HL-60/S4 treated with phorbol 12-myristate 13-acetate at 8.2 ng/mL for 4 days and 3 days (cell line): ENCODE data around the gene PLAAT3.
"Not testable (repeated sequence)": the region's sequence is repeated elsewhere in the genome, so short reads cannot be mapped to it uniquely, and the experiment has no call there.

Experiments
- in situ Hi-C: fragments of 300-500 bp; cut with MboI; formaldehyde crosslinking; loops from 2 replicates; pipeline ENCODE4 v1.15.0; 2022; ENCODE audit warnings: low sequenced_read_pairs

The PLAAT3 gene

DNA sequence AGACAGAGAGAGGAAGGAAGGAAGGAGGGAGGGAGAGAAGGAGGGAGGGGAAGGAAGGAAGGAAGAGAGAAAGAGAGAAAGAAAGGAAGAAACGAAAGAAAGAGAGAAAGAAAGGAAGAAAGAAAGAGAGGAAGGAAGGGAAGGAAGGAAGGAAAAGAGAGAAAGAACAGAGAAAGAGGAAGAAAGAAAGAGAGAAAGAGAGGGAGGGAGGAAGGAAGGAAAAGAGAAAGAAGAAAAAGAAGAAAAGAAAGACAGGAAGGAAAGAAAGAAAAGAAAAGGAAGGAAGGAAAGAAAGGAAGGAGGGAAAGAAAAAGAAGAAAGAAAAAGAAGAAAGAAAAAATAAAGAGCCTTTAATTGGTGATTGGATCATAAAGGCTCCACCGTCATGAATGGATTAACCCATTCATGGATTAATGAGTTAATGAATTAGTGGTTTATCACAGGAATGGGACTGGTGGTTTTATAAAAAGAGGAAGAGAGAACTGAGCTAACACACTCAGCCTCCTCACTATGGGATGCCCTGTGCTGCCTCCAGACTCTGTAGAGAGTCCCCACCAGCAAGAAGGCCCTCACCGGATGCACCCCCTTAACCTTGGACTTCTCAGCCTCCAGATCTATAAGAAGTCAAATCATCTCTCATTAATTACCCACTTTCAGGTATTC, 42.1 kb downstream of the PLAAT3 start:
- in situ Hi-C loops: no loop called here

- in situ Hi-C loops: no loop called here
Measured at GRCh38 chr11:63569570-63569969, 44.7 kb downstream of the PLAAT3 start.

DNA sequence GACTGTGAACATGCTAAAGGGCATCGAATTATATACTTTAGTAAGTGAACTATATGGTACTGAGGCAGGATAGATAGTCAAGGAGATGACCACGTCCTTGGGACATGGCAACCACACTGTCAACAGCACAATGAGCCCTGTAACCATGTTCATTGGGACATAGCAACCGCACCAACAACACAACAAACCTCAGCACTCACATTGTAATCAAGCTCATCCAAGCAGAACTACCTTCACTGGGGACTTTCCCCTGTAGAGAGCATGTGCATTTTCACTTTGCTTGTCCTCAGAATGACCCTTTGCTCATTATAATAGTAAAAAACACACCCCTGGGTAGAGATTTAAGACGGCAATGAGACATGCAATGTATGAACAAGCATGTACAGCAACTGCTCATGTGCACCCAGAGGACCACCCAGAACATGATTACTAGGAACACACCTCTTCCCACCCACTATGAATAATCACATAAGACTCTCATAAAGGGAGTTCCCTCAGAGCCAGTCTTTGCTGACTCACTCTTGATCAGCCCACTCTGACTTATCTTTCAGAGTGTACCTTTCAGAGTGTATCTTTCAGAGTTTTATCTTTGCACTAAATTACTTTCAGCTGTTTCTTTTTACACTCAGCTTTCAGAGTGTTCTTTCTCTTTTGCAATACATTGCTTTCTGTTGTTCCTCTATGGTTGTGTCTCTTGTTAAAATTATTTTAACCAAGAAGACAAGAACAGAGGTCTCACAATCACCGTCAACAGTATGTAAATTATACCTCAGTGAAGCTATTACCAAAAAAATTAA, 47.0 kb downstream of the PLAAT3 start:
- in situ Hi-C loops: no loop called here

DNA sequence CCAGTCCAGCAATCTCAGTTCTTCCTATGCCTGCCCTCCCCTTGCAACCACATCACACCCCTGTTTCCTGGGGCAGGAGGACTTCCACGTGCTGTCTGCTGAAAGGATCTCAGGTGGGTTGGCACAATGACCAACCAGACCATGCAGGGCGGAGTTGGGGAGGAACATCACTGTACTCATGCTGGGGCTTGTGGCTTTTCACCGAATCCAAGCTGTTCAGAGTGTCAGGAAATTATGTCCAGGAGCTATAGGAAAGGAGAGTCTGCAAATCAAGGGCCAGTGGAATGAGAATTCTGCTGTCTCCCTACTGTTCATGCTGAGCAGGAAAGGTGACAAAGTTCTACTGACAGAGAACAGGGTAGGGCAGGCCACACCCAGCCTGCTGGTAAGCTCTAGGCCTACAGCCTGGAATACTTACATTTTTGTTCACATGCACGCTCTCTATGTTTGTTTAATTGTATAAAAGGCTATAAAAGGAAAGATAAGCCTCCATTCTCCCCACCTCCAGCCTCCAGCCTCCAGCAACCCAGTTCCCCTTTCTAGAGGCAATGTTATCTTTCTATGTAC, 49.4 kb downstream of the PLAAT3 start:
- in situ Hi-C loops: no loop called here

GRCh38 chr11:63564056-63564774, 50.0 kb downstream of the PLAAT3 start:
- in situ Hi-C loops: no loop called here

- in situ Hi-C loops: no loop called here
Measured at GRCh38 chr11:63563201-63564055, 50.8 kb downstream of the PLAAT3 start, which contains the start of gene PLAAT2. Gene PLAAT2, minus strand, starts transcription at chr11:63563379. Its CDS starts 55 bp downstream, at chr11:63563324.

DNA sequence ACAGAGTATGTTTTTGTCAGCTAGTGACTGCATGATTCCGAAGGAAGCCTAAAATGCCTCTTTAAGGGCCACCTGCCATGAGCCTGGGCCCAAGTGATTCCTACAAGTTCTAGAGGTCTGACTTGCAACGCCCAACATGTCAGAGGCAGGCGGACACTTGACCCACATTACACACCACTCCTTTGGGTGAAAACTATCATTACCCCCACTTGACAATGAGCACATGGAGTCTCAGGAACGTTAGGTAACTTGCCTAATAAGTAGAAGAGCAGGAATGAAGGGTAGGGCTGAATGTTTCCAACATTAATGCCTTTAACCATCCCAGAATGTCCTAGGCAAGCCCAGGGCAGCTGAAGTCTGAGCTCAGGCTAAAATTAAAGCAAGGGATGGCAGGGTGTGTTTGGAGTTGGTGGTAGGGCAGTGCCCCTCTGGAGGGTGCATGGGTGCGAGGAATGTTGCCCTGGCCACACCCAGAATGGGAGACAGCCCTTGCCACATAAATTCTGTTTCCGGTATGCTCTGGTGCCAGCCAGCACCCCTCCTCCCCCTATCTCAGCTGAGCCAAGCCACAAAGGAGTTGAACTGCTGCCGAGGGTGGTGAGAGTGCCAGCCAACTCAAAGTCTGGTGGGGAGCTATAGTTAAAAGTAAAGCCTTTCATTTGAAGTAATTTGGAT, 53.6 kb downstream of the PLAAT3 start:
- in situ Hi-C loops: no loop called here

- in situ Hi-C loops: no loop called here
Measured at GRCh38 chr11:63558459-63559157, 55.6 kb downstream of the PLAAT3 start.

- in situ Hi-C loops: no loop called here
Measured at GRCh38 chr11:63557570-63557969, 56.7 kb downstream of the PLAAT3 start.

- in situ Hi-C loops: no loop called here
Measured at GRCh38 chr11:63556404-63557013, 57.7 kb downstream of the PLAAT3 start.

DNA sequence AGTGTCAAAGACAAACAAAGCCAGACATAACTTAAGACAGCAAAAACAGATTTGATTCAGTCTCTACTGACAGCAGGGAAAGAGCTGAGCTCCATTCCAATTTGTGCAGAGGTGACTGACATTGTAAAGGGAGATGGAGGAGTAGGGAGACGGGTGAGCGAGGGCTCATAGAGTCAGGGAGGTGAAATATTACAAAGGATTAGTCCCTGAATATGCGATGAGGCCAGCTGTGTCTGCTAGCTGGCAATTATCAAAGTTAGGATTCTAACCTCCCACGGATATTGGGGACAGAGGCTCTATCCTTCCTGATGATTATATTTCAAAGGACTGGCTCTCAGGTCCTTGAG, 59.4 kb downstream of the PLAAT3 start:
- in situ Hi-C loops: no loop called here

- in situ Hi-C loops: no loop called here
Measured at GRCh38 chr11:63553759-63554158, 60.5 kb downstream of the PLAAT3 start.

- in situ Hi-C loops: no loop called here
Measured at GRCh38 chr11:63552921-63553320, 61.3 kb downstream of the PLAAT3 start.

DNA sequence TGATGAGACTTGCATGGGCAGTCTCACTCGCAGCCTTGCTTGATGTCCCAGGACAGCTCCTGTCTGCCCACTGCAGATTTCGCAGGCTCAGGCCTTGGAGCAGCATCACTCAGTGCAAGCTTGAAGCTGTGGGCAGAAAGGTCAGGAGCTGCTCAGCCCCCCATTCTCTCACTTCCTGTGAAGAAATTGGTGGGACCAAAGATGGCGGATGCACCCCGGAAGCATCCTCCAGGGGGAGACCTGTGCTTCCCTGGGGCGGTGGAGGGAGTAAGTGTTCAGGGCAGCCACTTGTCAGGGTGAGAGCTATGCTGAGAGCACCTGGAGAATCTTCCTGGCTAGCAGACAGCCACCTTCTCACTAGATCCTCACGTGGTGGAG, 62.4 kb downstream of the PLAAT3 start:
- in situ Hi-C loops: no loop called here

DNA sequence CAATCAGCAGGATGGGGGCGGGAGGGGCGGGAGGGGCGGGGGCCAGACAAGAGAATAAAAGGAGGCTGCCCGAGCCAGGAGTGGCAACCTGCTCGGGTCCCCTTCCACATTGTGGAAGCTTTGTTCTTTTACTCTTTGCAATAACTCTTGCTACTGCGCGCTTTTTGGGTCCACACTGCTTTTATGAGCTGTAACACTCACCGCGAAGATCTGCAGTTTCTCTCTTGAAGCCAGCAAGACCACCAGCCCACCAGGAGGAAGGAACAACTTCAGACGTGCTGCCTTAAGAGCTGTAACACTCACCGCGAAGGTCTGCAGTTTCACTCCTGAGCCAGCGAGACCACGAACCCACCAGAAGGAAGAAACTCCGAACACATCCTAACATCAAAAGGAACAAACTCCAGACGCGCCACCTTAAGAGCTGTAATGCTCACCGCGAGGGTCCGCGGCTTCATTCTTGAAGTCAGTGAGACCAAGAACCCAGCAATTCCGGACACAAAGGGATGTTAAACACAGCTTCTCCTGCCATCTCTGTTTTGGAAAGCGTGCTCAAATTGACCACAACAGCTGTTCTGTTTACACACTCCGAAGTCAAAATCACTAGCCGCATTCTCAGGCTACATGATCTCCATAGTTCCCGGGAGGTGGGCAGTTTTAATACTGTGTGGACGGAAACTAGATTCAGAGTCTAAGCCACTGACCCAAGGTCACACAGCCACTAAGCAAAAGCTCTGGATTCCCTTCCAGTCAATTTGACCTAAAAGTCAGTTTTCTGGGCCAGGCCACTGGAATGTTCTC, 62.9 kb downstream of the PLAAT3 start:
- in situ Hi-C loops: no loop called here

GRCh38 chr11:63550156-63550700, 64.0 kb downstream of the PLAAT3 start:
- in situ Hi-C loops: not testable (repeated sequence)

DNA sequence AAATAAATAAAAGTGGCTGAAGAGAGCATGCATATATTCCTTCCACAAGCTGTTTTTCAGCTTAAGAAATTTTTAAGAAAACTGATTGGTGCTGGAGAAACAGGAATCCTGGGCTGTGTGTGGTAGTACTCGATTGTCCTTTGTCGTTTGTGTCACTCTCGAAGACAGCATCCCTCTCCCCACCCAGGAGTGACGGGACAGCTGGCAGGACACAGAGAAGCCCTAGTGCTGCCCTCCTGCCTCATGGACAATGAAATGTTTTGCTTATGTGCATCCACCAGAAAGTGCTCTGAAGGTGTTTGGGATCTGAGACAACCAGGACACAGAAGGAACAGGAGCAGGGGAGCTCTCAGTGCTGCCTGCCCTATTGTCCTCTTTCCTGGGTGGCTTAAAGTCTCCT, 64.8 kb downstream of the PLAAT3 start:
- in situ Hi-C loops: no loop called here

DNA sequence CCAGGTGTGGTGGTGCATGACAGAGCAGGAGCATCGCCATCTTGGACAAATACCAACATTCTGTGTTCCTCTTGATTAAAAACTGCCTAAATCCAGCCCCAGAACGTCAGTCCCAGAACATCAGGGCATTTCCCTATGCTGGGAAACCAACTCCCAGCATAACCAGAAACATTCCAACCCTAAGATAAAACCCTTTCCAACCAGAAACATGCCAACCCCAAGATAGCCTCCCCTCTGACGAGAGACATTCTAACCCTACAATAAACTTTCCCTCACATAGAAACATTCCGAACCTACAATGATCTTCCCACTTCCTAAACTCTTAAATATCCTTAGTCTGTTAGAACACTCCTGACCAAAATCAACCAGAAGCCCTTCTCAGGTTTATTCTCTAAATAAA, 66.1 kb downstream of the PLAAT3 start:
- in situ Hi-C loops: no loop called here
